T-cell (primary cell): ENCODE data around the gene MGAT2. TPM values are rescaled to one million over a fixed set of nuclear protein-coding genes. Genes with fewer than 3 reads are reported as not detected.
A peak's percentile ranks its signal among the peaks of the same experiment; 100 is the strongest.

Experiments used
- ATAC-seq, 4 experiments: fragments of 200-7000 bp in 3 of 4; fragments of 150-1000 bp in 1 of 4; cut with Tn5 transposase; replicated peaks in 1 of 4; 1 replicate in 3 of 4; 2 replicates in 1 of 4; pipeline ENCODE4 v1.10.0; 2021; ENCODE audit warnings: moderate library complexity in 3 of 4, mild to moderate bottlenecking in 2 of 4, moderate number of reproducible peaks in 1 of 4
- CTCF ChIA-PET, 2 donors: fragments of 300-600 bp; sonication (Branson Sonifier 250); formaldehyde crosslinking; loops; one replicate each; lab custom pipeline; 2022; ENCODE audit warnings: antibody characterized with exemption in 2 of 2; lab: Charles Lee
- POLR2A ChIA-PET, 2 donors: fragments of 300-600 bp; sonication (Branson Sonifier 250); formaldehyde crosslinking; loops; one replicate each; lab custom pipeline; 2022; ENCODE audit warnings: antibody characterized with exemption in 2 of 2; lab: Charles Lee
- DNase-seq, 35 experiments: peaks; one replicate each; pipeline versions ENCODE4 v3.0.0 to v3.0.0-alpha.2; 2013 to 2023
- H3K27ac ChIP-seq: one replicate; pipeline ENCODE4 v1.5.1; 2013; ENCODE audit warnings: low read length
- H3K27me3 ChIP-seq, 2 experiments: replicated peaks in 1 of 2; 1 replicate in 1 of 2; 2 replicates in 1 of 2; pipeline versions ENCODE4 v1.6.1 to v1.7.0; 2013; ENCODE audit warnings: low read length in 1 of 2, mixed read lengths in 1 of 2; ENCODE audit not compliant: control insufficient read depth in 2 of 2, insufficient read depth in 2 of 2; ENCODE audit errors: extremely low read depth in 1 of 2
- H3K36me3 ChIP-seq, 2 donors: 1 replicate in 1 of 2; 2 replicates in 1 of 2; pipeline versions ENCODE4 v1.6.1 to v1.7.0; 2013; ENCODE audit warnings: low read length in 1 of 2; ENCODE audit not compliant: control insufficient read depth in 2 of 2, insufficient read depth in 1 of 2; ENCODE audit errors: extremely low read depth in 1 of 2
- H3K4me1 ChIP-seq, 2 experiments: 1 replicate in 1 of 2; 2 replicates in 1 of 2; pipeline versions ENCODE4 v1.6.1 to v1.7.0; 2013; ENCODE audit warnings: low read length in 2 of 2, mixed read lengths in 1 of 2; ENCODE audit not compliant: insufficient read depth in 2 of 2, control insufficient read depth in 1 of 2; ENCODE audit errors: extremely low read depth in 1 of 2
- H3K4me3 ChIP-seq, 2 donors: 1 replicate in 1 of 2; 2 replicates in 1 of 2; pipeline versions ENCODE4 v1.5.1 to v1.7.0; 2013; ENCODE audit warnings: mild to moderate bottlenecking in 2 of 2, low read length in 1 of 2, moderate library complexity in 1 of 2; ENCODE audit not compliant: control insufficient read depth in 1 of 2; ENCODE audit errors: extremely low read depth in 1 of 2
- H3K9me3 ChIP-seq: 2 replicates; pipeline ENCODE4 v1.7.0; 2013
- H3K27ac Mint-ChIP-seq, 2 donors: one replicate each; pipeline ENCODE4 v1.8.0; 2020 to 2021; ENCODE audit warnings: mild to moderate bottlenecking in 2 of 2, mixed read lengths in 2 of 2
- H3K27me3 Mint-ChIP-seq, 2 donors: one replicate each; pipeline ENCODE4 v1.8.0; 2021 to 2022; ENCODE audit warnings: mixed read lengths in 2 of 2
- H3K36me3 Mint-ChIP-seq: one replicate; pipeline ENCODE4 v1.8.0; 2021; ENCODE audit warnings: mixed read lengths
- H3K4me1 Mint-ChIP-seq, 3 donors: one replicate each; pipeline ENCODE4 v1.8.0; 2020 to 2022; ENCODE audit warnings: mixed read lengths in 3 of 3, mild to moderate bottlenecking in 1 of 3
- H3K4me3 Mint-ChIP-seq, 3 donors: one replicate each; pipeline ENCODE4 v1.8.0; 2020 to 2022; ENCODE audit warnings: mild to moderate bottlenecking in 3 of 3, mixed read lengths in 3 of 3, moderate library complexity in 3 of 3
- H3K9me3 Mint-ChIP-seq, 3 donors: one replicate each; pipeline ENCODE4 v1.8.0; 2020 to 2022; ENCODE audit warnings: mixed read lengths in 3 of 3
- WGBS: methylation state at CpG from one replicate; pipeline ENCODE4 v1.1.5; 2013; ENCODE audit warnings: missing lambda C conversion rate; ENCODE audit not compliant: insufficient coverage; 5-methylcytosine and 5-hydroxymethylcytosine counted together
- total RNA-seq, 35 experiments: library from RNA in 6 of 35; stranded (reverse) in 6 of 35; fragments of 120-200 nt in 1 of 35; gene quantifications; one replicate each; pipeline versions ENCODE4 v1.2.1 to v1.2.4 and lab custom pipeline; 2013 to 2026

MGAT2 gene
- total RNA-seq, 5 donors from 2014 or later (not counting 1 experiment from before 2014, with no cell fraction given) = 21.7 to 54.1 (median 41.6) TPM

DNA sequence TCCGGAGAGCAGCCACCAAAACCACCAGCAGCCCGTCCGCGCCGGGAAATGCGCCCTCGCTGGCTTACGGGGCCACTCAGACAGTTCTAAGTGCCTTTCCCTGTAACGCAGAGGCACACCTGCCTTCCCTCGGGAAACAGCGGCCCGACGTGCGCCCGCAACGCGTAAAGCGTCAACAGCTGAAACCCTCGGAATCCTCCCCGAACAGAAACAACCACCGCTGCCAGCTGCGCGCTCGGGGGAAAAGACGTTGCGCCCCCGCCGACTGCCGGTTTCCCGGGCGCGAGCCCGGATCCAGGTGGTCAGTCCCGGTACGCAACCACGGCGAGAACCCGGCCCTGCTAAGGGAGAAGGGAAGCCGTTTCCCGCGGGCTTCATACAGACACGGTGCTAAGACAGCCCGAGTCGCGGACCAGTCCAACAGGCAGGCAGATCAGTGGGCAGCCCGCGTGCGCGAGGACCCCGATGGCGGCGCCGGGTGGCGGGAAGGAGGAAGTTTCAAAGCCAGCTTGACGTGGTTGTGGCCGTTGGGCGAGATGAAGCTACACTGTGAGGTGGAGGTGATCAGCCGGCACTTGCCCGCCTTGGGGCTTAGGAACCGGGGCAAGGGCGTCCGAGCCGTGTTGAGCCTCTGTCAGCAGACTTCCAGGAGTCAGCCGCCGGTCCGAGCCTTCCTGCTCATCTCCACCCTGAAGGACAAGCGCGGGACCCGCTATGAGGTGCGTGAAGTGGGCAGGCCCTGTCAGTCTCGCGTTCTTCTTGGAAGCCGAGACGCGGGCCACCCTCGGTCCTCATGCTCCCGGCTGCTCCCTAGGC lies 21.9 kb upstream of the MGAT2 start, which contains the start of gene LRR1:
Gene LRR1 (plus strand): TSS at position 456 of the 816 bp plus-strand sequence. CDS start 81 bp downstream, at position 537.
- ATAC-seq (peak; percentile 81 to 88 (median 85)), DNase-seq (peak; percentile 59 to 91 (median 80))
- Mint-ChIP-seq H3K4me1 (peaks cover 27 to 52% (median 34%) of the 10 kb centered on the region in 3 donors), H3K9me3 (no peaks in the 10 kb centered on the region), H3K27ac (peak within 1 kb of the TSS; percentile 95 to 98), H3K36me3 (no peaks in the 10 kb centered on the region), H3K27me3 (no peaks in the 10 kb centered on the region), H3K4me3 (peak within 1 kb of the TSS; percentile 93 to 98 (median 96))
- under 1% methylated on average over 75 of the region's 77 CpGs for WGBS
- H3K4me3 ChIP-seq = peak within 1 kb of the TSS; percentile 80
- CTCF ChIA-PET = interaction anchor here (0.6 to 2.9 kb wide), 10 partner anchors 11 to 929 kb away, joined by 3 to 23 read pairs (median 4); partner anchors contain the start of genes MGAT2 (in 1 of the 2), RPL36AL (in 1 of the 2), RPS29 (in 1 of the 2) and VCPKMT (in 1 of the 2)
- H3K9me3 ChIP-seq = no peaks in the 10 kb centered on the region
- H3K27ac ChIP-seq = peak within 1 kb of the TSS; percentile 85
- H3K27me3 ChIP-seq = no peaks in the 10 kb centered on the region
- H3K4me1 ChIP-seq = peaks cover 6 to 13% of the 10 kb centered on the region in 2 experiments
- H3K36me3 ChIP-seq = no peaks in the 10 kb centered on the region
- POLR2A ChIA-PET = interaction anchor here (0.6 to 1.8 kb wide), 7 partner anchors 13 to 332 kb away, joined by 3 to 28 read pairs (median 4); partner anchors contain the start of genes MGAT2 (in 1 of the 2), NEMF (in 1 of the 2), RPL36AL (in 1 of the 2) and RPS29 (in 1 of the 2)

GRCh38 chr14:49607583-49607982 lies 13.0 kb upstream of the MGAT2 start:
- 85% methylated on average over 4 of the region's 6 CpGs for WGBS

GRCh38 chr14:49612251-49612650 lies 8.3 kb upstream of the MGAT2 start:
- POLR2A ChIA-PET = interaction anchor here in 1 of 2 donors (0.6 to 1.0 kb wide), 2 partner anchors 8 to 246 kb away, joined by 3 to 5 read pairs; partner anchors contain the start of genes MGAT2 and RPL36AL
- Histone ChIP-seq H3K4me3 (no peak overlapping the region), H3K9me3 (no peaks in the 10 kb centered on the region), H3K27me3 (no peaks in the 10 kb centered on the region), H3K36me3 (peaks cover 0 to 5% of the 10 kb centered on the region in 2 donors), H3K27ac (no peak overlapping the region), H3K4me1 (no peaks in the 10 kb centered on the region)
- peaks cover 1 to 7% (median 4%) of the 10 kb centered on the region in 3 donors for H3K4me1 Mint-ChIP-seq
- no peak overlapping the region for H3K27ac Mint-ChIP-seq
- H3K36me3 Mint-ChIP-seq = peaks cover 3% of the 10 kb centered on the region
- no peak overlapping the region for H3K4me3 Mint-ChIP-seq
- WGBS = 100% methylated on average over 1 of the region's 4 CpGs
- no peaks in the 10 kb centered on the region for H3K27me3 Mint-ChIP-seq
- DNase-seq (no peak), ATAC-seq (no peak)
- CTCF ChIA-PET = interaction anchor here in 1 of 2 donors (0.5 to 0.7 kb wide), 4 partner anchors 9 to 110 kb away, joined by 3 to 6 read pairs (median 3); partner anchors contain the start of genes MGAT2 and RPL36AL
- H3K9me3 Mint-ChIP-seq = no peaks in the 10 kb centered on the region

More at GRCh38 chr14:49607583-49607982, 13.0 kb upstream of the MGAT2 start:
- peaks cover under 1 to 7% (median 5%) of the 10 kb centered on the region in 3 donors for H3K4me1 Mint-ChIP-seq
- no peaks in the 10 kb centered on the region for H3K27me3 Mint-ChIP-seq
- peaks cover 0 to 5% of the 10 kb centered on the region in 2 donors for H3K36me3 ChIP-seq
- H3K4me3 Mint-ChIP-seq = no peak overlapping the region
- H3K9me3 ChIP-seq = no peaks in the 10 kb centered on the region
- H3K4me1 ChIP-seq = no peaks in the 10 kb centered on the region
- peaks cover 5% of the 10 kb centered on the region for H3K36me3 Mint-ChIP-seq
- ChIA-PET POLR2A (interaction anchor here in 1 of 2 donors (0.5 kb wide), 1 partner anchor 700 kb away, joined by 4 read pairs; no protein-coding TSS in a partner anchor), CTCF (no interaction called here)
- DNase-seq (no peak), ATAC-seq (no peak)
- no peak overlapping the region for H3K27ac Mint-ChIP-seq
- H3K9me3 Mint-ChIP-seq = no peaks in the 10 kb centered on the region
- no peak overlapping the region for H3K4me3 ChIP-seq
- H3K27me3 ChIP-seq = no peaks in the 10 kb centered on the region
- H3K27ac ChIP-seq = no peak overlapping the region

- ChIA-PET CTCF (interaction anchor here in 1 of 2 donors (0.5 to 0.7 kb wide), 3 partner anchors 13 to 110 kb away, joined by 3 read pairs; no protein-coding TSS in a partner anchor), POLR2A (interaction anchor here (0.6 to 1.0 kb wide), 3 partner anchors 7 to 246 kb away, joined by 3 to 5 read pairs (median 3); partner anchors contain the start of genes MGAT2 (in 1 of the 2) and RPL36AL (in 1 of the 2))
- DNase-seq (no peak), ATAC-seq (no peak)
- Mint-ChIP-seq H3K9me3 (no peaks in the 10 kb centered on the region), H3K36me3 (peaks cover 3% of the 10 kb centered on the region), H3K4me3 (no peak overlapping the region), H3K27me3 (no peaks in the 10 kb centered on the region), H3K27ac (no peak overlapping the region), H3K4me1 (peaks cover 5 to 9% (median 7%) of the 10 kb centered on the region in 3 donors)
- Histone ChIP-seq H3K4me3 (no peak overlapping the region), H3K9me3 (no peaks in the 10 kb centered on the region), H3K36me3 (peaks cover 0 to 9% of the 10 kb centered on the region in 2 donors), H3K27me3 (no peaks in the 10 kb centered on the region), H3K27ac (no peak overlapping the region), H3K4me1 (peaks cover 0 to 1% of the 10 kb centered on the region in 2 experiments)
- WGBS = 100% methylated on average over 5 of the region's 8 CpGs
Measured at GRCh38 chr14:49612671-49613070, 7.9 kb upstream of the MGAT2 start.

- Histone ChIP-seq H3K9me3 (no peaks in the 10 kb centered on the region), H3K27me3 (no peaks in the 10 kb centered on the region), H3K36me3 (peaks cover 5 to 20% of the 10 kb centered on the region in 2 donors), H3K27ac (no peak overlapping the region), H3K4me3 (no peak overlapping the region), H3K4me1 (peaks cover 0 to 8% of the 10 kb centered on the region in 2 experiments)
- ATAC-seq (no peak), DNase-seq (no peak)
- no peak overlapping the region for H3K27ac Mint-ChIP-seq
- POLR2A ChIA-PET = no interaction called here
- peaks cover 15% of the 10 kb centered on the region for H3K36me3 Mint-ChIP-seq
- no peaks in the 10 kb centered on the region for H3K27me3 Mint-ChIP-seq
- H3K9me3 Mint-ChIP-seq = no peaks in the 10 kb centered on the region
- WGBS = no CpG with 5 or more reads among the region's 2 CpGs
- CTCF ChIA-PET = interaction anchor here in 1 of 2 donors (1.0 kb wide), 1 partner anchor 15 kb away, joined by 3 read pairs; the partner anchor contains the start of gene LRR1
- H3K4me1 Mint-ChIP-seq = peaks cover 18 to 23% (median 19%) of the 10 kb centered on the region in 3 donors
- H3K4me3 Mint-ChIP-seq = no peak overlapping the region
Measured at GRCh38 chr14:49614196-49614595, 6.4 kb upstream of the MGAT2 start.

- Mint-ChIP-seq H3K36me3 (peaks cover 15% of the 10 kb centered on the region), H3K9me3 (no peaks in the 10 kb centered on the region), H3K4me1 (peaks cover 23 to 25% (median 24%) of the 10 kb centered on the region in 3 donors), H3K27me3 (no peaks in the 10 kb centered on the region), H3K27ac (peak overlapping the region in 1 of 2 donors; percentile 16), H3K4me3 (no peak overlapping the region)
- ChIA-PET CTCF (no interaction called here), POLR2A (interaction anchor here in 1 of 2 donors (0.5 kb wide), 1 partner anchor 16 kb away, joined by 3 read pairs; no protein-coding TSS in a partner anchor)
- peaks cover 5 to 20% of the 10 kb centered on the region in 2 donors for H3K36me3 ChIP-seq
- H3K4me1 ChIP-seq = peaks cover 2 to 14% of the 10 kb centered on the region in 2 experiments
- H3K9me3 ChIP-seq = no peaks in the 10 kb centered on the region
- no peaks in the 10 kb centered on the region for H3K27me3 ChIP-seq
- no peak overlapping the region for H3K27ac ChIP-seq
- no peak overlapping the region for H3K4me3 ChIP-seq
- WGBS = 94% methylated on average over 3 of the region's 6 CpGs
- no peak for ATAC-seq
- DNase-seq = no peak
Measured at GRCh38 chr14:49615776-49616175, 4.8 kb upstream of the MGAT2 start.
